ENCODE data around the gene MAP3K9. TPM values are rescaled to one million over a fixed set of nuclear protein-coding genes. Genes with fewer than 3 reads are reported as not detected.

Gene MAP3K9
- total RNA-seq, 2 donors from 2014 or later, result 10.6 to 13.0 TPM

DNA sequence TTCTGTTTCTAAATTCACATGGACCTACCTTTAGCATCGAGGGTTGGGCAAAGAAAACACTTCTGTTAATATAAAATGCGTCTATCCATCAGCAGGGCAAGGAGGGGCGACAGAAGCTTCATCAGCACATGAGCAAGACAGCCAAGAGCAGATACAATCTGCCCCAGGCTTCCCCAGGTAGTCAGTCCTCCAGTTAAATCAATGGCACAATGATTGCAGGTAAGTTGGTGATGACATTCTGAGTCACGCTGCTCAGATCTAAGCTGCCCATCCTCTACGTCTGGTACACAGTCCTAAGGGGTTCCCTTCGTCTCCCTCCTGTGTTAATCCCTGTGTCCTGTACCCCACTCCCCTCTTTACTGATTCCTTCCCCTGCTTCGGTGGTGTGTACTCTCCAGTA lies 38.8 kb downstream of the MAP3K9 start:
- Histone ChIP-seq H3K27ac (no peak overlapping the region), H3K9me3 (no peaks in the 10 kb centered on the region), H3K36me3 (no peaks in the 10 kb centered on the region), H3K27me3 (no peaks in the 10 kb centered on the region), H3K4me3 (no peak overlapping the region), H3K4me1 (no peaks in the 10 kb centered on the region), H3K9ac (ENCODE audit: low read depth in 2 of 2, low read length in 2 of 2) (no peak overlapping the region)
- intact Hi-C loops (cut with DNase I), result no loop called here
- TF ChIP-seq CTCF (IDR thresholded peaks at IDR 0.05), result no peak
- DNase-seq, result no peak

DNA sequence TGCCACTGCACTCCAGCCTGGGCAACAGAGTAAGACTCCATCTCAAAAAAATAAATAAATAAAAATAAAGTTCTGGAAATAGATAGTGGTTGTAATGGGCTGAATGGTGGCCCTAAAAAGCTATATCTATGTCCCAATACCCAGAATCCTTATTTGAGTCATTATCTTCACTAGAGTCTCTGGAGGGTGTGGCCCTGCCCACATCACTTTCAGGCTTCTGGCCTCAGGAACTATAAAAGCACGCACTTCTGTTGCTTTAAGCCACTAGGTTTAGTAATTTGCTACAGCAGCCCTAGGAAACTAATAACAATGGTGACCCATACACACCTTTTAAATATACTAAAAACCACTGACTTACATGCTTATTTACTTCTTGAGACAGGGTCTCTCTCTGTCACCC lies 49.9 kb downstream of the MAP3K9 start:
- intact Hi-C loops (cut with DNase I), result no loop called here
- Histone ChIP-seq H3K27me3 (no peaks in the 10 kb centered on the region), H3K4me1 (no peaks in the 10 kb centered on the region), H3K4me3 (no peak overlapping the region), H3K9me3 (no peaks in the 10 kb centered on the region), H3K27ac (no peak overlapping the region), H3K9ac (ENCODE audit: low read depth in 2 of 2, low read length in 2 of 2) (no peak overlapping the region), H3K36me3 (no peaks in the 10 kb centered on the region)
- DNase-seq, result no peak
- TF ChIP-seq CTCF (IDR thresholded peaks at IDR 0.05), result no peak

DNA sequence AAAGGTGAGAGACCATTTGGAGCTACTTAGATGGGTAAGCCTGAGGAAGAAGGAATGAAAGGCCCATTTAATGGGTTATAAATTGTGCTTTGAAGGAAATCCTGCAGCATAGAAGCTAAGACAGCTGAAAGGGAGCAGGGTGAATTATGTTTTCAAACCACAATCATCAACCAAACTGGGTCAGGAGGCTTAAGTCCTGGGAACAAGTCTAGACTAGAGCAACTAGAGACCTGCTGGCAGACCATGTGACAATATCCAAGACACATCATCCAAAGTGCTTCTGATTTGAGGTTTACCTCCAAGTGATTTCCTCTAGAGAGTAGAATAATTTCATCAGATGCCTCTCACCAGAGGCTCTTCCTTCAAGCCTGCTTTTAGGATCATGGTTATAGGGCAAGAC lies 53.7 kb downstream of the MAP3K9 start:
- peaks cover 4% of the 10 kb centered on the region for H3K4me1 ChIP-seq
- intact Hi-C loops (cut with DNase I), result no loop called here
- no peak overlapping the region for H3K27ac ChIP-seq
- H3K9ac ChIP-seq (ENCODE audit: low read depth in 2 of 2, low read length in 2 of 2), result no peak overlapping the region
- H3K27me3 ChIP-seq, result no peaks in the 10 kb centered on the region
- no peak for TF ChIP-seq CTCF (IDR thresholded peaks at IDR 0.05)
- DNase-seq, result no peak
- H3K9me3 ChIP-seq, result no peaks in the 10 kb centered on the region
- no peak overlapping the region for H3K4me3 ChIP-seq
- no peaks in the 10 kb centered on the region for H3K36me3 ChIP-seq

- Histone ChIP-seq H3K4me1 (peaks cover 4% of the 10 kb centered on the region), H3K9ac (ENCODE audit: low read depth in 2 of 2, low read length in 2 of 2) (no peak overlapping the region), H3K27me3 (no peaks in the 10 kb centered on the region), H3K4me3 (no peak overlapping the region), H3K36me3 (no peaks in the 10 kb centered on the region), H3K27ac (no peak overlapping the region), H3K9me3 (no peaks in the 10 kb centered on the region)
- DNase-seq, result no peak
- intact Hi-C loops (cut with DNase I), result no loop called here
- TF ChIP-seq CTCF (IDR thresholded peaks at IDR 0.05), result no peak
Measured at GRCh38 chr14:70754991-70755390, 54.3 kb downstream of the MAP3K9 start.

- DNase-seq, result peak; percentile 46
- no peaks in the 10 kb centered on the region for H3K27me3 ChIP-seq
- no peak overlapping the region for H3K9ac ChIP-seq (ENCODE audit: low read depth in 2 of 2, low read length in 2 of 2)
- no peak overlapping the region for H3K27ac ChIP-seq
- no peak overlapping the region for H3K4me3 ChIP-seq
- intact Hi-C loops (cut with DNase I), result no loop called here
- no peaks in the 10 kb centered on the region for H3K9me3 ChIP-seq
- H3K36me3 ChIP-seq, result no peaks in the 10 kb centered on the region
- TF ChIP-seq CTCF (IDR thresholded peaks at IDR 0.05), result no peak
- H3K4me1 ChIP-seq, result peaks cover 4% of the 10 kb centered on the region
Measured at GRCh38 chr14:70753518-70753953, 55.8 kb downstream of the MAP3K9 start.

DNA sequence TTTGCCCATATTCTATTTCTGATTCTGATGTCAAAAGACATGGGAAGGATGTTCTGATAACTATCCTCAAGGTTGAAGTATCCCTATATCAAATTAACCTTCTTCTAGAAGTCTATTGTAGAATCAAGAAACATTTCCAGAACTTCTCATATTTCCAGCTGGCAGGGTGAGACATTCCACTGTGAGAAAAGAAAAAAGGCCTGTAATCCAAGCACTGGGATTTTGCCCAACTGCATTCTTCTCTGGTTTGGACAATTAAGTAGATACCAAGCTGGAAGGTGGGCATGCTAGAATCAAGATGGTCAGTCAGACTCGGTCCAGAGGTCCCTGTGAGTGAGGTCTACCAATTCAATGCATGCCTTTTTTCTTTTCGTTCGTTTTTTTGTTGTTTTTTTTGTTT lies 60.9 kb downstream of the MAP3K9 start:
- H3K36me3 ChIP-seq, result no peaks in the 10 kb centered on the region
- no peaks in the 10 kb centered on the region for H3K27me3 ChIP-seq
- no peak for TF ChIP-seq CTCF (IDR thresholded peaks at IDR 0.05)
- no peaks in the 10 kb centered on the region for H3K4me1 ChIP-seq
- H3K9me3 ChIP-seq, result no peaks in the 10 kb centered on the region
- no peak overlapping the region for H3K27ac ChIP-seq
- no peak for DNase-seq
- no peak overlapping the region for H3K4me3 ChIP-seq
- intact Hi-C loops (cut with DNase I), result no loop called here
- H3K9ac ChIP-seq (ENCODE audit: low read depth in 2 of 2, low read length in 2 of 2), result no peak overlapping the region
